GM12878 (cell line): ENCODE data around the gene HHIPL1. TPM values are rescaled to one million over a fixed set of nuclear protein-coding genes. Genes with fewer than 3 reads are reported as not detected.

Source experiments
- ATAC-seq: fragments of 200-7000 bp; cut with Tn5 transposase; 3 replicates; pipeline ENCODE4 v1.9.1; 2020; ENCODE audit warnings: mild to moderate bottlenecking, moderate library complexity
- BruUV-seq: library from RNA; stranded (reverse); fragments of 400-500 nt; replicated peaks from 2 replicates; lab custom pipeline; 2021; lab: Mats Ljungman, UMichigan
- CTCF ChIA-PET: fragments of 300-600 bp; sonication (Branson Sonifier 250); formaldehyde crosslinking; extraction: SDS; loops from one replicate; lab custom pipeline; 2021; ENCODE audit warnings: inconsistent platforms; lab: Yijun Ruan, JAX
- POLR2A ChIA-PET: fragments of 350-600 bp; formaldehyde crosslinking; extraction: SDS; loops from one replicate; lab custom pipeline; 2021; ENCODE audit warnings: inconsistent platforms; lab: Charles Lee
- RAD21 ChIA-PET: fragments of 300-600 bp; sonication (Branson Sonifier 250); formaldehyde crosslinking; loops from one replicate; lab custom pipeline; 2023; ENCODE audit warnings: antibody characterized with exemption; ENCODE audit not compliant: unreplicated experiment; lab: Charles Lee
- SMC1A ChIA-PET: fragments of 300-600 bp; sonication (Branson Sonifier 250); formaldehyde crosslinking; loops from one replicate; lab custom pipeline; 2023; ENCODE audit not compliant: unreplicated experiment, uncharacterized antibody; lab: Charles Lee
- DNase-seq: peaks from one replicate; pipeline ENCODE4 v3.0.0-alpha.2; 2011; ENCODE audit warnings: low read depth, low spot score
- FAIRE-seq: peaks from 3 replicates; lab custom pipeline; 2011; peaks lifted over from hg19 to GRCh38; lab: Jason Lieb, UNC
- H2AFZ ChIP-seq: 2 replicates; pipeline ENCODE4 v1.6.0; 2011; ENCODE audit warnings: low read depth, low read length, control low read depth; ENCODE audit not compliant: control insufficient read depth
- H3K27ac ChIP-seq: 2 replicates; pipeline ENCODE4 v1.5.1; 2011; ENCODE audit warnings: control low read depth; ENCODE audit not compliant: control insufficient read depth, insufficient read depth
- H3K27me3 ChIP-seq, 2 experiments: replicated peaks in 1 of 2; 2 replicates each; pipeline versions ENCODE4 v1.6.0 to v1.6.1; 2011; ENCODE audit warnings: low read length in 1 of 2; ENCODE audit not compliant: control insufficient read depth in 2 of 2, insufficient read depth in 2 of 2
- H3K36me3 ChIP-seq, 2 experiments: 2 replicates each; pipeline ENCODE4 v1.5.1; 2011; ENCODE audit warnings: low read length in 1 of 2; ENCODE audit not compliant: control insufficient read depth in 2 of 2, insufficient read depth in 2 of 2
- H3K4me1 ChIP-seq: 2 replicates; pipeline ENCODE4 v1.6.1; 2011; ENCODE audit warnings: mild to moderate bottlenecking, low read length, moderate library complexity, mixed read lengths; ENCODE audit not compliant: control insufficient read depth, insufficient read depth
- H3K4me2 ChIP-seq: 2 replicates; pipeline ENCODE4 v1.6.0; 2011; ENCODE audit warnings: control low read depth; ENCODE audit not compliant: control insufficient read depth, insufficient read depth
- H3K4me3 ChIP-seq: fragments of 200-600 bp; sonication (generic); 2 replicates; pipeline ENCODE4 v1.5.1; 2016
- H3K79me2 ChIP-seq: 2 replicates; pipeline ENCODE4 v1.6.0; 2011; ENCODE audit warnings: low read length; ENCODE audit not compliant: control insufficient read depth, insufficient read depth
- H3K9ac ChIP-seq: 2 replicates; pipeline ENCODE4 v1.8.0; 2011; ENCODE audit warnings: low read length, control low read depth, mixed read lengths; ENCODE audit not compliant: control insufficient read depth, insufficient read depth
- H3K9me3 ChIP-seq: replicated peaks from 3 replicates; pipeline ENCODE4 v1.5.1; 2011; ENCODE audit warnings: mild to moderate bottlenecking, low read length; ENCODE audit not compliant: control insufficient read depth, insufficient read depth
- H4K20me1 ChIP-seq: 2 replicates; pipeline ENCODE4 v1.6.0; 2011; ENCODE audit not compliant: control insufficient read depth, insufficient read depth
- CBX5 ChIP-seq: sonication (generic); IDR thresholded peaks from 2 replicates; pipeline ENCODE4 v1.6.1; 2016; ENCODE audit warnings: low read depth, moderate library complexity, mild to moderate bottlenecking, inconsistent platforms
- CEBPB ChIP-seq, 2 experiments: fragments of 150-350 bp in 1 of 2; IDR thresholded peaks; 2 replicates each; pipeline ENCODE4 v1.6.1; 2012 to 2014; ENCODE audit warnings: low read depth in 2 of 2, low read length in 2 of 2, borderline replicate concordance in 1 of 2, inconsistent platforms in 1 of 2
- CREM ChIP-seq: IDR thresholded peaks from 2 replicates; pipeline ENCODE4 v1.6.1; 2014; ENCODE audit warnings: antibody characterized with exemption, low read depth
- E2F4 ChIP-seq: IDR thresholded peaks from 2 replicates; pipeline ENCODE4 v1.6.1; 2012; ENCODE audit warnings: low read depth, low read length, improper control_type of control experiment
- FOS ChIP-seq: IDR thresholded peaks from 3 replicates; pipeline ENCODE4 v1.6.1; 2011; ENCODE audit warnings: borderline replicate concordance; ENCODE audit not compliant: insufficient read length; ENCODE audit errors: extremely low read depth
- HDGF ChIP-seq: fragments of 450-650 bp; IDR thresholded peaks from 2 replicates; pipeline ENCODE4 v1.6.1; 2016; ENCODE audit warnings: antibody characterized with exemption
- NBN ChIP-seq: fragments of 450-650 bp; IDR thresholded peaks from 2 replicates; pipeline ENCODE4 v1.6.1; 2016
- PAX8 ChIP-seq: fragments of 450-650 bp; IDR thresholded peaks from 2 replicates; pipeline ENCODE4 v1.6.1; 2017; ENCODE audit warnings: mild to moderate bottlenecking, moderate library complexity
- POLR2AphosphoS2 ChIP-seq: IDR thresholded peaks from 2 replicates; pipeline ENCODE4 v1.6.1; 2011; ENCODE audit warnings: low read depth, mild to moderate bottlenecking, low read length, improper control_type of control experiment, moderate library complexity
- RCOR1 ChIP-seq: conservative IDR thresholded peaks from 2 replicates; pipeline ENCODE4 v1.6.1; 2012; ENCODE audit warnings: low read depth, low read length, improper control_type of control experiment
- TBL1XR1 ChIP-seq: IDR thresholded peaks from 2 replicates; pipeline ENCODE4 v1.6.1; 2012; ENCODE audit warnings: low read depth, low read length, improper control_type of control experiment
- WGBS: methylation state at CpG from one replicate; pipeline ENCODE4 v1.1.6; 2016; ENCODE audit warnings: low lambda C conversion rate; ENCODE audit not compliant: insufficient replicate concordance, insufficient coverage; ENCODE audit errors: missing lambda C conversion rate; 5-methylcytosine and 5-hydroxymethylcytosine counted together
- in situ Hi-C: fragments of 300-500 bp; cut with MboI; formaldehyde crosslinking; loops from 9 replicates; pipeline ENCODE4 v1.14.3; 2018; ENCODE audit warnings: mixed read lengths
- intact Hi-C: fragments of 100-400 bp; cut with micrococcal nuclease; formaldehyde crosslinking; loops from one replicate; pipeline ENCODE4 v1.14.2; 2022; ENCODE audit not compliant: unreplicated experiment
- polyA plus RNA-seq, 11 experiments: library from polyadenylated mRNA; depleted of rRNA in 4 of 11; unstranded in 6 of 11; stranded (reverse) in 5 of 11; fragments of >200 nt; fragmentation: Nextera tagmentation in 4 of 11; fragmentation: Illumina TruSeq in 1 of 11; extraction: Ambion mirVana in 4 of 11; extraction: Trizol in 1 of 11; gene quantifications; 1 replicate in 1 of 11; 2 replicates in 10 of 11; pipeline versions ENCODE4 v1.2.1 to v1.2.3, GENCODE V29; 2011 to 2016; ENCODE audit warnings: inconsistent platforms in 2 of 11, missing spikeins in 2 of 11, low read depth in 1 of 11
- total RNA-seq, 4 experiments: library from RNA; depleted of rRNA in 3 of 4; stranded (reverse); fragments of >200 nt in 3 of 4; fragmentation: Illumina TruSeq in 1 of 4; extraction: Trizol in 1 of 4; gene quantifications; 2 replicates each; pipeline versions ENCODE4 v1.2.1 to v1.2.3, GENCODE V29; 2013 to 2021

HHIPL1 gene
- total and polyA plus RNA-seq, 10 of the 15 experiments (the other 5 are each of a cell fraction or from before 2014, with no cell fraction given) = 0.09 TPM; not detected in 9

GRCh38 chr14:99700379-99700778, 55.5 kb downstream of the HHIPL1 start:
- Histone ChIP-seq H3K4me2 (no peak overlapping the region), H3K79me2 (no peaks in the 10 kb centered on the region), H2AFZ (no peak overlapping the region), H3K36me3 (no peaks in the 10 kb centered on the region), H3K4me3 (no peak overlapping the region), H3K27ac (no peak overlapping the region), H3K9ac (no peak overlapping the region), H3K9me3 (peaks cover 2% of the 10 kb centered on the region; the same call in 1 of the 3 replicates), H3K27me3 (peaks cover 0 to 1% of the 10 kb centered on the region in 2 experiments; a peak in 1 of 4 replicates), H3K4me1 (no peaks in the 10 kb centered on the region), H4K20me1 (no peaks in the 10 kb centered on the region)
- RAD21 ChIA-PET = no interaction called here
- CTCF ChIA-PET = interaction anchor here (1.3 to 1.5 kb wide), 3 partner anchors 9 to 198 kb away, joined by 3 to 6 read pairs (median 3); partner anchors contain the start of gene CYP46A1
- TF ChIP-seq NBN = no peak
- TF ChIP-seq CBX5 = no peak
- no peak for TF ChIP-seq RCOR1
- TF ChIP-seq CREM = no peak
- no peak for TF ChIP-seq POLR2AphosphoS2
- TF ChIP-seq CEBPB (IDR thresholded peaks at IDR 0.05; ENCODE audit: borderline replicate concordance in 1 of 2, low read depth in 2 of 2, low read length in 2 of 2) = no peak
- no peak for TF ChIP-seq FOS
- no peak for TF ChIP-seq E2F4
- no peak for TF ChIP-seq PAX8
- TF ChIP-seq HDGF = no peak
- TF ChIP-seq TBL1XR1 = no peak
- no peak for ATAC-seq
- FAIRE-seq = no peak
- DNase-seq = no peak
- BruUV-seq = no TSS peak
- intact Hi-C loops (no loop called here), in situ Hi-C loops (no loop called here)
- POLR2A ChIA-PET = no interaction called here
- 71% methylated on average over 6 of the region's 6 CpGs for WGBS
- SMC1A ChIA-PET = interaction anchor here (0.7 to 2.2 kb wide), 2 partner anchors 174 to 186 kb away, joined by 3 to 5 read pairs; no protein-coding TSS in a partner anchor
